AG04449 (cell line): ENCODE data around the gene BCR.

ENCODE experiments used
- CTCF ChIA-PET: fragments of 350-600 bp; formaldehyde crosslinking; extraction: SDS; loops from one replicate; lab custom pipeline; 2021; ENCODE audit warnings: antibody characterized with exemption; lab: Yijun Ruan, JAX
- POLR2A ChIA-PET: fragments of 400-600, 350-600 bp; formaldehyde crosslinking; extraction: SDS; loops from one replicate; lab custom pipeline; 2020; ENCODE audit warnings: antibody characterized with exemption, inconsistent platforms; lab: Yijun Ruan, JAX
- DNase-seq: peaks from one replicate; pipeline ENCODE4 v3.0.0-alpha.2; 2010; ENCODE audit warnings: low read depth, low spot score
- H3K4me3 ChIP-seq: 2 replicates; pipeline ENCODE4 v1.5.1; 2011; ENCODE audit warnings: low read depth, mild to moderate bottlenecking, control low read depth, low read length
- TF ChIP-seq, protein P1 (sequence below): IDR thresholded peaks from one replicate; pipeline ENCODE4 v1.5.1; 2011; ENCODE audit warnings: mild to moderate bottlenecking, moderate library complexity, low read length, control low read depth, inconsistent platforms; ENCODE audit not compliant: insufficient read depth; ENCODE audit errors: missing control alignments

The BCR gene

GRCh38 chr22:23159291-23159630 lies 21.0 kb upstream of the BCR start:
- no peak overlapping the region for H3K4me3 ChIP-seq
- TF ChIP-seq, protein P1, sequence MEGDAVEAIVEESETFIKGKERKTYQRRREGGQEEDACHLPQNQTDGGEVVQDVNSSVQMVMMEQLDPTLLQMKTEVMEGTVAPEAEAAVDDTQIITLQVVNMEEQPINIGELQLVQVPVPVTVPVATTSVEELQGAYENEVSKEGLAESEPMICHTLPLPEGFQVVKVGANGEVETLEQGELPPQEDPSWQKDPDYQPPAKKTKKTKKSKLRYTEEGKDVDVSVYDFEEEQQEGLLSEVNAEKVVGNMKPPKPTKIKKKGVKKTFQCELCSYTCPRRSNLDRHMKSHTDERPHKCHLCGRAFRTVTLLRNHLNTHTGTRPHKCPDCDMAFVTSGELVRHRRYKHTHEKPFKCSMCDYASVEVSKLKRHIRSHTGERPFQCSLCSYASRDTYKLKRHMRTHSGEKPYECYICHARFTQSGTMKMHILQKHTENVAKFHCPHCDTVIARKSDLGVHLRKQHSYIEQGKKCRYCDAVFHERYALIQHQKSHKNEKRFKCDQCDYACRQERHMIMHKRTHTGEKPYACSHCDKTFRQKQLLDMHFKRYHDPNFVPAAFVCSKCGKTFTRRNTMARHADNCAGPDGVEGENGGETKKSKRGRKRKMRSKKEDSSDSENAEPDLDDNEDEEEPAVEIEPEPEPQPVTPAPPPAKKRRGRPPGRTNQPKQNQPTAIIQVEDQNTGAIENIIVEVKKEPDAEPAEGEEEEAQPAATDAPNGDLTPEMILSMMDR, result no peak
- POLR2A ChIA-PET, result no interaction called here
- no peak for DNase-seq
- CTCF ChIA-PET, result interaction anchor here (1.2 kb wide), 1 partner anchor 13 kb away, joined by 3 read pairs; no protein-coding TSS in a partner anchor

DNA sequence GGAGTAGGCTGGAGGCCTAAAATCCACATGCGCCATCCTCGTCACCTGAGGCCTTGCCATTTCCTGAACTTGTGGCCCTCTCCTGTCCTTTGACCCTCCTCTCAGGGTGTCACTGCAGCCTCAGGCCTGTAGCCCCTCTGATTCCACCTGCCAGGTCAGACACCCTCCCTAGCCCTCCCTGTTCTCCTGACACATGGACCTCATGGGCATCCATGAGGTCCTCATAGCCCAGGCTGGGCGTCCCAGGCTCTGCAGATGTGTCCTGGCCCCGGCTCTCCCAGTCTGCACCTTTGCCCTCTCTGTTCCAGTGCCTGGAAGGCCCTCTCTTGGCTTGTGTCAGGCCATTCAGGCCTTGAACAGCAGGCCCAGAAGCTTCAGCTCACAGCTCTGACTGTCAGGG lies 19.3 kb upstream of the BCR start:
- TF ChIP-seq, protein P1, result no peak
- ChIA-PET POLR2A (no interaction called here), CTCF (interaction anchor here (9.5 kb wide), 1 partner anchor 15 kb away, joined by 87 read pairs; the partner anchor contains the start of gene BCR)
- no peak for DNase-seq
- H3K4me3 ChIP-seq, result no peak overlapping the region

DNA sequence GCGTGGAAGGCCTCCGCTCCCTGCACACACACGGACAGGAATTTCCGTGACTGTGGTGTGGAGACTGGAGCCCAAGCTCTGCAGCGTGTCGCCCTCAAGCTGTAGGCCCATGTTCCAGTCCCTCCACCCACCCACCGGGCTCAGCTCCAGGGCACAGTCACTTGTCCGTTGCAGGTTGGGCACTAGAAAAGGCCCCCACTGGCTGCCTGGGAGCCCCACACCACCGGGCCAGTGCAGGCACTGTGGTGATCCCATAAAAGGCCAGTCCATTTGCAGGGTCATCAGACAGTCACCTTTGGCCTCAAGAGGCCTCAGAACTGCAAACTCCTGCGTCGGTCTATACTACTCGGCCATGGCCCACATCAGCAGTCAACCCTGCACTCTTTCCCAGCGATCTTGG lies 18.7 kb upstream of the BCR start:
- TF ChIP-seq, protein P1, result no peak
- CTCF ChIA-PET, result interaction anchor here (9.5 kb wide), 1 partner anchor 14 kb away, joined by 87 read pairs; the partner anchor contains the start of gene BCR
- POLR2A ChIA-PET, result no interaction called here
- DNase-seq, result no peak
- H3K4me3 ChIP-seq, result no peak overlapping the region

- POLR2A ChIA-PET, result interaction anchor here (1.2 kb wide), 1 partner anchor 19 kb away, joined by 4 read pairs; the partner anchor contains the start of gene RAB36
Measured at GRCh38 chr22:23163665-23164064, 16.6 kb upstream of the BCR start.

GRCh38 chr22:23164091-23164490 lies 16.2 kb upstream of the BCR start:
- no peak for DNase-seq
- POLR2A ChIA-PET, result interaction anchor here (1.2 kb wide), 1 partner anchor 19 kb away, joined by 4 read pairs; the partner anchor contains the start of gene RAB36
- CTCF ChIA-PET, result interaction anchor here (1.1 to 9.5 kb wide), 6 partner anchors 11 to 126 kb away, joined by 3 to 87 read pairs (median 6); partner anchors contain the start of gene BCR
- no peak overlapping the region for H3K4me3 ChIP-seq
- TF ChIP-seq, protein P1, result no peak

More at GRCh38 chr22:23163665-23164064, 16.6 kb upstream of the BCR start:
- no peak overlapping the region for H3K4me3 ChIP-seq
- DNase-seq, result no peak
- CTCF ChIA-PET, result interaction anchor here (1.0 to 9.5 kb wide), 7 partner anchors 9 to 126 kb away, joined by 3 to 87 read pairs (median 5); partner anchors contain the start of gene BCR
- TF ChIP-seq, protein P1, result no peak

GRCh38 chr22:23166042-23166831 lies 14.1 kb upstream of the BCR start:
- no peak for DNase-seq
- ChIA-PET CTCF (interaction anchor here (9.5 to 27.6 kb wide), 2 partner anchors 10 to 120 kb away, joined by 87 to 953 read pairs; partner anchors contain the start of gene BCR), POLR2A (no interaction called here)
- TF ChIP-seq, protein P1, result no peak
- no peak overlapping the region for H3K4me3 ChIP-seq
